ENCODE data around the gene CETN3. TPM values are rescaled to one million over a fixed set of nuclear protein-coding genes. Genes with fewer than 3 reads are reported as not detected.

CETN3 gene
- total RNA-seq, 1 donor from 2014 or later = 11.0 TPM

- no peak for DNase-seq (ENCODE audit: extremely low spot score in 2 of 2)
These were observed 40.9 kb downstream of the CETN3 start for GRCh38 chr5:90368454-90369246.

GRCh38 chr5:90367879-90368278, 41.7 kb downstream of the CETN3 start:
- Histone ChIP-seq H3K4me1 (no peaks in the 10 kb centered on the region), H3K4me3 (no peak overlapping the region), H3K27ac (no peak overlapping the region), H3K27me3 (no peaks in the 10 kb centered on the region), H3K9me3 (no peaks in the 10 kb centered on the region), H3K36me3 (no peaks in the 10 kb centered on the region)
- DNase-seq (ENCODE audit: extremely low spot score in 2 of 2) = no peak
- no peak for TF ChIP-seq CTCF (IDR thresholded peaks at IDR 0.05)
- no peak for TF ChIP-seq POLR2AphosphoS5 (IDR thresholded peaks at IDR 0.05; ENCODE audit: insufficient read depth in 1 of 2, low read depth in 1 of 2)
- TF ChIP-seq POLR2A (IDR thresholded peaks at IDR 0.05) = no peak
- intact Hi-C loops (cut with DNase I) = no loop called here

More at GRCh38 chr5:90368454-90369246, 40.9 kb downstream of the CETN3 start:
- no peaks in the 10 kb centered on the region for H3K27me3 ChIP-seq
- no peaks in the 10 kb centered on the region for H3K36me3 ChIP-seq
- H3K27ac ChIP-seq = no peak overlapping the region
- intact Hi-C loops (cut with DNase I) = no loop called here
- H3K4me1 ChIP-seq = no peaks in the 10 kb centered on the region
- H3K9me3 ChIP-seq = no peaks in the 10 kb centered on the region
- no peak overlapping the region for H3K4me3 ChIP-seq
- no peak for TF ChIP-seq POLR2A (IDR thresholded peaks at IDR 0.05)
- TF ChIP-seq POLR2AphosphoS5 (IDR thresholded peaks at IDR 0.05; ENCODE audit: insufficient read depth in 1 of 2, low read depth in 1 of 2) = no peak
- no peak for TF ChIP-seq CTCF (IDR thresholded peaks at IDR 0.05)

GRCh38 chr5:90366948-90367347, 42.6 kb downstream of the CETN3 start:
- Histone ChIP-seq H3K36me3 (no peaks in the 10 kb centered on the region), H3K27me3 (no peaks in the 10 kb centered on the region), H3K9me3 (no peaks in the 10 kb centered on the region), H3K4me1 (no peaks in the 10 kb centered on the region), H3K4me3 (no peak overlapping the region), H3K27ac (no peak overlapping the region)
- intact Hi-C loops (cut with DNase I) = no loop called here
- TF ChIP-seq POLR2A (IDR thresholded peaks at IDR 0.05) = no peak
- TF ChIP-seq POLR2AphosphoS5 (IDR thresholded peaks at IDR 0.05; ENCODE audit: insufficient read depth in 1 of 2, low read depth in 1 of 2) = no peak
- no peak for TF ChIP-seq CTCF (IDR thresholded peaks at IDR 0.05)
- DNase-seq (ENCODE audit: extremely low spot score in 2 of 2) = no peak

- TF ChIP-seq CTCF (IDR thresholded peaks at IDR 0.05) (no peak), POLR2AphosphoS5 (IDR thresholded peaks at IDR 0.05; ENCODE audit: insufficient read depth in 1 of 2, low read depth in 1 of 2) (no peak), POLR2A (IDR thresholded peaks at IDR 0.05) (no peak)
- H3K27ac ChIP-seq = no peak overlapping the region
- H3K4me3 ChIP-seq = no peak overlapping the region
- H3K9me3 ChIP-seq = no peaks in the 10 kb centered on the region
- no peaks in the 10 kb centered on the region for H3K36me3 ChIP-seq
- no peaks in the 10 kb centered on the region for H3K27me3 ChIP-seq
- H3K4me1 ChIP-seq = no peaks in the 10 kb centered on the region
- intact Hi-C loops (cut with DNase I) = no loop called here
- no peak for DNase-seq (ENCODE audit: extremely low spot score in 2 of 2)
These were observed 44.2 kb downstream of the CETN3 start for GRCh38 chr5:90365328-90365727.
